Activated T-cell treated with anti-CD3 and anti-CD28 coated beads for 48 hours (primary cell): ENCODE results near the gene SP5.
"Not testable (repeated sequence)": the region's sequence is repeated elsewhere in the genome, so short reads cannot be mapped to it uniquely, and the experiment has no call there.

Source experiments
- DNase-seq: peaks from one replicate; pipeline ENCODE4 v3.0.0-alpha.2; 2020; ENCODE audit warnings: low read depth

The SP5 gene

GRCh38 chr2:170715062-170715931 lies at the start of gene SP5:
Gene SP5, plus strand, starts transcription at chr2:170715337. Its CDS starts 176 bp downstream, at chr2:170715513.
- DNase-seq, result peak; percentile 15

- no peak for DNase-seq
Observed at GRCh38 chr2:170665743-170666142, 49.4 kb upstream of the SP5 start.

- no peak for DNase-seq
Observed at GRCh38 chr2:170669909-170670308, 45.2 kb upstream of the SP5 start.

GRCh38 chr2:170670651-170671050 lies 44.5 kb upstream of the SP5 start:
- no peak for DNase-seq

GRCh38 chr2:170671079-170671478 lies 44.1 kb upstream of the SP5 start:
- DNase-seq, result no peak

GRCh38 chr2:170674282-170674681 lies 40.9 kb upstream of the SP5 start:
- DNase-seq, result not testable (repeated sequence)

GRCh38 chr2:170675701-170676100 lies 39.4 kb upstream of the SP5 start:
- DNase-seq, result no peak

- DNase-seq, result no peak
Observed at GRCh38 chr2:170679607-170680079, 35.5 kb upstream of the SP5 start.

- no peak for DNase-seq
Observed at GRCh38 chr2:170680172-170680941, 34.8 kb upstream of the SP5 start.

- DNase-seq, result no peak
Observed at GRCh38 chr2:170681311-170681710, 33.8 kb upstream of the SP5 start.

- no peak for DNase-seq
Observed at GRCh38 chr2:170685591-170685990, 29.5 kb upstream of the SP5 start.

- no peak for DNase-seq
Observed at GRCh38 chr2:170689481-170689880, 25.7 kb upstream of the SP5 start.

- DNase-seq, result no peak
Observed at GRCh38 chr2:170690640-170691039, 24.5 kb upstream of the SP5 start.

GRCh38 chr2:170694316-170694715 lies 20.8 kb upstream of the SP5 start:
- DNase-seq, result no peak

- DNase-seq, result no peak
Observed at GRCh38 chr2:170695521-170696410, 19.4 kb upstream of the SP5 start.

- no peak for DNase-seq
Observed at GRCh38 chr2:170696948-170697347, 18.2 kb upstream of the SP5 start.

- DNase-seq, result no peak
Observed at GRCh38 chr2:170701011-170701410, 14.1 kb upstream of the SP5 start.

- no peak for DNase-seq
Observed at GRCh38 chr2:170703776-170704476, 11.2 kb upstream of the SP5 start.

- no peak for DNase-seq
Observed at GRCh38 chr2:170707821-170708795, 7.0 kb upstream of the SP5 start.

GRCh38 chr2:170710609-170710979 lies 4.5 kb upstream of the SP5 start:
- no peak for DNase-seq
